HG03469 (cell line): Measurements from ENCODE around the gene EDC4.

Experiments used
- ATAC-seq: cut with Tn5 transposase; IDR thresholded peaks from one replicate; pipeline ENCODE4 v1.9.1; 2021; ENCODE audit warnings: mild to moderate bottlenecking, moderate library complexity, moderate number of reproducible peaks; ENCODE audit not compliant: unreplicated experiment

EDC4 gene

GRCh38 chr16:67878846-67879245 lies 6.0 kb downstream of the EDC4 start:
- no peak for ATAC-seq

DNA sequence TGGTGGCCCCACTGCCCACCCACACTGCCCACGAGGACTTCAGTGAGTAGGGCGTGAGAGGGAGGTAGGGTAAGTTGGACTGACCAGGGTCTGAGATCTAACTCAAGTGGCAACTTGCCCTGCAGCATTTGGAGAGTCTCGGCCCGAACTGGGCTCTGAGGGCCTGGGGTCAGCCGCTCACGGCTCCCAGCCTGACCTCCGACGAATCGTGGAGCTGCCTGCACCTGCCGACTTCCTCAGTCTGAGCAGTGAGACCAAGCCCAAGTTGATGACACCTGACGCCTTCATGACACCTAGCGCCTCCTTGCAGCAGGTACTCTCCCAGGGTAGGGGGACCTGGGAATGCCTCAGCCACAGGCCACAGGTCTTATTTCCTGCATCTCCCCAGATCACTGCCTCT lies 6.6 kb downstream of the EDC4 start:
- no peak for ATAC-seq

GRCh38 chr16:67879936-67880335 lies 7.1 kb downstream of the EDC4 start:
- no peak for ATAC-seq

DNA sequence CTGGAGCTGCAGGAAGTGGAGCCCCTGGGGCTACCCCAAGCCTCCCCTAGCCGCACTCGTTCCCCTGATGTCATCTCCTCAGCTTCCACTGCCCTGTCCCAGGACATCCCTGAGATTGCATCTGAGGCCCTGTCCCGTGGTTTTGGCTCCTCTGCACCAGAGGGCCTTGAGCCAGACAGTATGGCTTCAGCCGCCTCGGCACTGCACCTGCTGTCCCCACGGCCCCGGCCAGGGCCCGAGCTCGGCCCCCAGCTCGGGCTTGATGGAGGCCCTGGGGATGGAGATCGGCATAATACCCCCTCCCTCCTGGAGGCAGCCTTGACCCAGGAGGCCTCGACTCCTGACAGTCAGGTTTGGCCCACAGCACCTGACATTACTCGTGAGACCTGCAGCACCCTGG lies 7.7 kb downstream of the EDC4 start:
- ATAC-seq: no peak

DNA sequence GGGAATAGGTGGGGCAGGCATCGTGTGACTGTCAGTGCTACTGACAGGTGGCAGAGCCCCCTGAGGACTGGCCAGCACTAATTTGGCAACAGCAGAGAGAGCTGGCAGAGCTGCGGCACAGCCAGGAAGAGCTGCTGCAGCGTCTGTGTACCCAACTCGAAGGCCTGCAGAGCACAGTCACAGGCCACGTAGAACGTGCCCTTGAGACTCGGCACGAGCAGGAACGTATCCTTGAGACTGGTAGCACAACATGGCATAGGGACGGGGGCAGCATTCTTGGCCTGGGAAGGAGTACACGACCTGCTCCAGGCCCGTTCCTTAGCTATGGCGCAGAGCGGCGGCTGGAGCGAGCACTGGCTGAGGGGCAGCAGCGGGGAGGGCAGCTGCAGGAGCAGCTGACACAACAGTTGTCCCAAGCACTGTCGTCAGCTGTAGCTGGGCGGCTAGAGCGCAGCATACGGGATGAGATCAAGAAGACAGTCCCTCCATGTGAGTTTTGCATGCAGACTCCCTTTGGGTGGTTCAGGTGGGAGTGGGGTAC lies 8.8 kb downstream of the EDC4 start:
- no peak for ATAC-seq

GRCh38 chr16:67882374-67883145 lies 9.7 kb downstream of the EDC4 start:
- ATAC-seq: no peak

- ATAC-seq: no peak
Observed at GRCh38 chr16:67883146-67883871, 10.5 kb downstream of the EDC4 start.

GRCh38 chr16:67883872-67884261 lies 11.0 kb downstream of the EDC4 start:
- no peak for ATAC-seq

DNA sequence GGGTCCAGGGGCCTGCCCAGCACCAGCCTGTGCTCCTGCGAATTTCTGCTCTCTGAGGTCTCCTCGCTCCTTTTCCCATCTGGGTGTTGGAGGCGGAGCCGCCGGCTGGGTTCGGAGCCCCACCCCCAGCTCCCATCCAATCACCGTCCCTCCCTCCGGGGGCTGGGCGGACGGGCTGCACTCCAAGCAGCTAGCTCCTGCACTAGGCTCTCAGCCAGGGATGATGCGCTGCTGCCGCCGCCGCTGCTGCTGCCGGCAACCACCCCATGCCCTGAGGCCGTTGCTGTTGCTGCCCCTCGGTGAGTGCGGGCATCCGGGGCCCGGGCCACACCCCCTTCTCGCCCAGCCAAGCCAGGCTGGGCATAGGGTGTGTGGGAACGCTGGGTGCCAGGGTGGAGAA lies 11.8 kb downstream of the EDC4 start, which contains the start of gene NRN1L:
NRN1L (plus strand) TSS at position 202 of the 400 bp plus-strand sequence; CDS start at position 221, 19 bp downstream.
- no peak for ATAC-seq

- no peak for ATAC-seq
Observed at GRCh38 chr16:67885545-67885944, 12.7 kb downstream of the EDC4 start.

- no peak for ATAC-seq
Observed at GRCh38 chr16:67885976-67886375, 13.1 kb downstream of the EDC4 start.

GRCh38 chr16:67886387-67886786 lies 13.5 kb downstream of the EDC4 start:
- ATAC-seq: no peak

DNA sequence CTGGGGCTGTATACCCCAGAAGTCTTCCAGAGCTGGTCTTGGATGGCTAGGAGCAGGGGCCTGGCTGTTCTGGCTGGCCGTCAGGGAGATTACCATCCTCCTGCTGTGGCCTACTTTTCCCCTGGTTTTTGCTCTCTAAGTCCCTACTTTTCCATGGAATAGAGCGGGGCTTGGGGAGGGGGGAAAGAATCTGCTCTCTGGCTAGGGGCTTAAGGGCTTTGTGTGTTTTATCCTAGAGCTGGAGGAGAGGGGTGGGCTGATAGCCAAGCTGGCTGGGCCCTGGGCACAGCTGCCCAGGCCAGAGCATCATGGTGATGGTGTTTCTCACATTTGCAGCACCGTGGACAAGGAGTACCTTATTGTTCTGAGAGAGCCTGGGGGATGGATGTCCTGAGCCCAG lies 15.5 kb downstream of the EDC4 start:
- no peak for ATAC-seq

GRCh38 chr16:67892375-67892774 lies 19.5 kb downstream of the EDC4 start:
- no peak for ATAC-seq

GRCh38 chr16:67892899-67893742 lies 20.3 kb downstream of the EDC4 start, which contains the start of gene PSKH1:
Gene PSKH1, plus strand, starts transcription at chr16:67893254. Its CDS starts 15,496 bp downstream, at chr16:67908750.
- ATAC-seq: peak; percentile 46

- no peak for ATAC-seq
Observed at GRCh38 chr16:67893743-67894399, 21.0 kb downstream of the EDC4 start.

- ATAC-seq: no peak
Observed at GRCh38 chr16:67897231-67897630, 24.4 kb downstream of the EDC4 start.

GRCh38 chr16:67901734-67902133 lies 28.9 kb downstream of the EDC4 start:
- ATAC-seq: no peak

DNA sequence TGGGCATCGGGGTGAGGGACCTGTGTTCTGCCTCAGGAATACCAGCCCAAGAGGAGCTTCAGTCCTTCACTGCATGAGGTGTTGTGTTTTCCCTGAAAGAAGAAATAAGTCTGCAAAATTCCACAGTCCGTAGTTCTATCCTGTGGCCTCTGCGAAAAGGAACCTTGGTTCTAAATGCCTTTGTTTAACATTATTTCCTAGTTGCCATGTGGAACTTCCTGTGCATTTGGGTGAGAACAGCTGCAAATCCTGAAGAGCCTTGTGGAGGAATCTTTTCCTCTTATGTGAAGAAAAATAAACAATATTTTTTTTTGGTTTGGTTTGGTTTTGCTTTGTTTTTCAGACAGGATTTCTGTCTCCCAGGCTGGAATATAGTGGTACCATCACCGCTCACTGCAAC lies 30.0 kb downstream of the EDC4 start:
- ATAC-seq: no peak

DNA sequence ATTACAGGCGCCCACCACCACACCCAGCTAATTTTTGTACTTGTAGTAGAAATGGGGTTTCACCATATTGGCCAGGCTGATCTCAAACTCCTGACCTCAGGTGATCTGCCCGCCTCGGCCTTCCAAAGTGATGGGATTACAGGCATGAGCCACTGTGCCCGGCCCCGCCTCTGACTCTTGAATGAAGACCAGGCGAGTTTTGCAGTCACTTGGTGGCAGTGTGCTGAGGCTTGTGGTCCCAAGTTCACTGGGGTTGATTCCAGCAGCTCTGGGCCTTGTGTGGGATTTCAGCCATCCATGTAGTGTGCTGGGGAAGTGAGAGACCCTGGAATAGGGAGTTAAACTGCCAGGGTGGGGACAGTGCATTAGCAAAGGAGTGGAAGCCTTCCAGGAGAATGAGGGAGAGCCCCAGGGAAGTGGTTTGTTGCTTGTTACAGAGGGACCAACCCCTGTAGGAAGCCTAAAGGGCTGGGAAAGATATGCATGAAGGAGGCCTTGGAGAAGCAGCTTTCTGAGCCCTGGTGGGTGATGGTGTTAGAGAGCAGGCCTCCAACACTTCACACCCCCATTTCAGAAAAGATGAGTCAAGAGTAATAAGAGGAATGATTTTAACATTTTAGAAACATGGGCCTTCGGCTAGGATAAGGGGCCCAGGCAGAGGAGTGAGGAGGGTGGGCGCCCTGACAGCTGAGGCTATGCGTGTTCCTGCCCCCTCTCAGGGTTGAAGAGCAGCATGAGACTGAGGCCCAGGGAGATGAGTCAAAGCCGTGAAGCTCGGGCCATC lies 34.7 kb downstream of the EDC4 start:
- ATAC-seq: no peak
